Spleen (tissue), 11 donors: ENCODE data around the gene PDIA2. TPM values are rescaled to one million over a fixed set of nuclear protein-coding genes. Genes with fewer than 3 reads are reported as not detected.

Experiments
- DNase-seq: peaks from one replicate; pipeline ENCODE4 v3.0.0-alpha.2; 2020
- H3K27ac ChIP-seq, 8 donors: fragments of 200-600 bp; sonication (generic) in 7 of 8; 1 replicate in 4 of 8; 2 replicates in 4 of 8; pipeline versions ENCODE4 v1.5.0 to v1.8.0; 2016 to 2021; ENCODE audit warnings: inconsistent platforms in 4 of 8, mild to moderate bottlenecking in 4 of 8, moderate library complexity in 1 of 8
- H3K27me3 ChIP-seq, 7 donors: fragments of 200-600 bp; sonication (generic) in 6 of 7; replicated peaks in 1 of 7; 1 replicate in 4 of 7; 2 replicates in 3 of 7; pipeline versions ENCODE4 v1.5.0 to v1.8.0; 2016 to 2021; ENCODE audit warnings: inconsistent platforms in 3 of 7, mild to moderate bottlenecking in 1 of 7
- H3K36me3 ChIP-seq, 6 donors: fragments of 200-600 bp; sonication (generic) in 5 of 6; 1 replicate in 4 of 6; 2 replicates in 2 of 6; pipeline versions ENCODE4 v1.5.0 to v1.8.0; 2016 to 2021; ENCODE audit warnings: inconsistent platforms in 2 of 6
- H3K4me1 ChIP-seq, 6 donors: fragments of 200-600 bp; sonication (generic) in 5 of 6; 1 replicate in 3 of 6; 2 replicates in 3 of 6; pipeline versions ENCODE4 v1.5.0 to v1.8.0; 2016 to 2021; ENCODE audit warnings: inconsistent platforms in 3 of 6
- H3K4me3 ChIP-seq, 8 donors: fragments of 200-600 bp; sonication (generic) in 7 of 8; 1 replicate in 4 of 8; 2 replicates in 4 of 8; pipeline versions ENCODE4 v1.5.0 to v1.8.0; 2016 to 2021; ENCODE audit warnings: inconsistent platforms in 4 of 8, mild to moderate bottlenecking in 4 of 8, moderate library complexity in 2 of 8
- H3K9me3 ChIP-seq, 8 donors: fragments of 200-600 bp; sonication (generic) in 7 of 8; 1 replicate in 4 of 8; 2 replicates in 4 of 8; pipeline versions ENCODE4 v1.5.0 to v1.8.0; 2016 to 2021; ENCODE audit warnings: inconsistent platforms in 4 of 8
- POLR2A ChIP-seq, 3 donors: fragments of 450-650 bp; IDR thresholded peaks; one replicate each; pipeline ENCODE4 v1.5.1; 2017; ENCODE audit warnings: antibody characterized with exemption in 3 of 3, mild to moderate bottlenecking in 1 of 3
- POLR2AphosphoS5 ChIP-seq, 3 donors: sonication (generic); formaldehyde crosslinking; IDR thresholded peaks; one replicate each; pipeline ENCODE4 v1.5.1; 2017; ENCODE audit warnings: antibody characterized with exemption in 3 of 3
- WGBS, 5 donors: extraction: QIAGEN DNeasy Blood & Tissue Kit in 3 of 5; methylation state at CpG; one replicate each; pipeline versions ENCODE4 v1.1.5 to v1.1.7; 2013 to 2018; 5-methylcytosine and 5-hydroxymethylcytosine counted together
- intact Hi-C: fragments of 100-400 bp; cut with DNase I; formaldehyde crosslinking; loops from one replicate; pipeline ENCODE4 v1.15.0; 2023; ENCODE audit warnings: low total_unique reads
- polyA plus RNA-seq, 3 donors: library from polyadenylated mRNA; stranded (reverse); fragments of 200-250 nt; gene quantifications; one replicate each; pipeline ENCODE4 v1.2.1, GENCODE V29; 2013
- total RNA-seq, 7 donors: library from RNA; depleted of rRNA in 3 of 7; stranded (reverse); fragments of >200 nt in 3 of 7; fragmentation: NEBNext Ultra II Directional in 4 of 7; extraction: Animal tissue kit (Norgen Biotek cat#: 25700) in 4 of 7; gene quantifications; one replicate each; pipeline versions ENCODE4 v1.1.0 to v1.2.1, GENCODE V29; 2016 to 2021
- TF ChIP-seq, protein P1 (sequence below), 11 experiments: fragments of 200-600 bp in 7 of 11; fragments of 450-650 bp in 4 of 11; sonication (generic) in 4 of 11; IDR thresholded peaks in 8 of 11; conservative IDR thresholded peaks in 3 of 11; 1 replicate in 7 of 11; 2 replicates in 4 of 11; pipeline versions ENCODE4 v1.4.0 to v1.8.0; 2016 to 2021; ENCODE audit warnings: antibody characterized with exemption in 11 of 11, inconsistent platforms in 4 of 11, mild to moderate bottlenecking in 1 of 11
- donor health status: healthy with polysubstance abuse.
- donor health status: DM: no; HTN: no; CAD: no; lungs with moderate emphysema.
- donor health status: DM: no; HTN: no; CAD: no.
- donor health status: Bipolar disorder and iron deficiency.
- donor health status: healthy.
- donor health status: DM: no; HTN: no; CAD: no.
- donor health status: DM: yes; HTN: yes; CAD: no.

PDIA2 gene
- total and polyA plus RNA-seq, 10 donors = 0.28 to 2.4 (median 0.89) TPM; not detected in 4

- Histone ChIP-seq H3K4me3 (no peak overlapping the region), H3K27ac (no peak overlapping the region), H3K4me1 (peaks cover 0 to 23% (median 0%) of the 10 kb centered on the region in 6 donors), H3K27me3 (no peaks in the 10 kb centered on the region), H3K36me3 (peaks cover 2 to 100% (median 56%) of the 10 kb centered on the region in 6 donors), H3K9me3 (no peaks in the 10 kb centered on the region)
- DNase-seq = peak; percentile 68
- TF ChIP-seq POLR2A (IDR thresholded peaks at IDR 0.05) = no peak
- peak in 1 of 3 donors; percentile 42 for TF ChIP-seq POLR2AphosphoS5 (IDR thresholded peaks at IDR 0.05)
- TF ChIP-seq, protein P1, sequence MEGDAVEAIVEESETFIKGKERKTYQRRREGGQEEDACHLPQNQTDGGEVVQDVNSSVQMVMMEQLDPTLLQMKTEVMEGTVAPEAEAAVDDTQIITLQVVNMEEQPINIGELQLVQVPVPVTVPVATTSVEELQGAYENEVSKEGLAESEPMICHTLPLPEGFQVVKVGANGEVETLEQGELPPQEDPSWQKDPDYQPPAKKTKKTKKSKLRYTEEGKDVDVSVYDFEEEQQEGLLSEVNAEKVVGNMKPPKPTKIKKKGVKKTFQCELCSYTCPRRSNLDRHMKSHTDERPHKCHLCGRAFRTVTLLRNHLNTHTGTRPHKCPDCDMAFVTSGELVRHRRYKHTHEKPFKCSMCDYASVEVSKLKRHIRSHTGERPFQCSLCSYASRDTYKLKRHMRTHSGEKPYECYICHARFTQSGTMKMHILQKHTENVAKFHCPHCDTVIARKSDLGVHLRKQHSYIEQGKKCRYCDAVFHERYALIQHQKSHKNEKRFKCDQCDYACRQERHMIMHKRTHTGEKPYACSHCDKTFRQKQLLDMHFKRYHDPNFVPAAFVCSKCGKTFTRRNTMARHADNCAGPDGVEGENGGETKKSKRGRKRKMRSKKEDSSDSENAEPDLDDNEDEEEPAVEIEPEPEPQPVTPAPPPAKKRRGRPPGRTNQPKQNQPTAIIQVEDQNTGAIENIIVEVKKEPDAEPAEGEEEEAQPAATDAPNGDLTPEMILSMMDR (IDR thresholded peaks at IDR 0.05 in 8 of 11, conservative IDR thresholded peaks at IDR 0.05 in 3 of 11) = peak in 2 of 11 experiments; percentile 18 to 23
- 87 to 92% (median 89%) methylated on average over 39 to 43 of the region's 43 CpGs for WGBS, 5 donors
- intact Hi-C loops = no loop called here
Observed at GRCh38 chr16:303760-304505, 21.0 kb downstream of the PDIA2 start.

- H3K4me3 ChIP-seq = no peak overlapping the region
- H3K4me1 ChIP-seq = peaks cover 0 to 32% (median 2%) of the 10 kb centered on the region in 6 donors
- no peak overlapping the region for H3K27ac ChIP-seq
- no peaks in the 10 kb centered on the region for H3K9me3 ChIP-seq
- intact Hi-C loops = no loop called here
- H3K27me3 ChIP-seq = no peaks in the 10 kb centered on the region
- DNase-seq = no peak
- TF ChIP-seq POLR2AphosphoS5 (IDR thresholded peaks at IDR 0.05) = peak in 1 of 3 donors; percentile 1
- TF ChIP-seq, protein P1 (IDR thresholded peaks at IDR 0.05 in 8 of 11, conservative IDR thresholded peaks at IDR 0.05 in 3 of 11) = no peak
- peaks cover 2 to 100% (median 58%) of the 10 kb centered on the region in 6 donors for H3K36me3 ChIP-seq
- 90 to 96% (median 92%) methylated on average over 18 to 19 of the region's 19 CpGs for WGBS, 5 donors
Observed at GRCh38 chr16:305916-306626, 23.1 kb downstream of the PDIA2 start.

GRCh38 chr16:306911-307370 is 24.0 kb downstream of the PDIA2 start:
- intact Hi-C loops = no loop called here
- WGBS, 5 donors = 89 to 93% (median 90%) methylated on average over 17 of the region's 17 CpGs
- no peaks in the 10 kb centered on the region for H3K9me3 ChIP-seq
- no peak overlapping the region for H3K27ac ChIP-seq
- H3K4me3 ChIP-seq = no peak overlapping the region
- H3K4me1 ChIP-seq = peaks cover 0 to 32% (median 2%) of the 10 kb centered on the region in 6 donors
- H3K27me3 ChIP-seq = no peaks in the 10 kb centered on the region
- no peak for DNase-seq
- peaks cover 2 to 100% (median 61%) of the 10 kb centered on the region in 6 donors for H3K36me3 ChIP-seq
- TF ChIP-seq POLR2A (IDR thresholded peaks at IDR 0.05) = no peak
- TF ChIP-seq, protein P1 (IDR thresholded peaks at IDR 0.05 in 8 of 11, conservative IDR thresholded peaks at IDR 0.05 in 3 of 11) = no peak
- TF ChIP-seq POLR2AphosphoS5 (IDR thresholded peaks at IDR 0.05) = no peak
